GM12892 (cell line): ENCODE results near the gene SAPCD1.
"Not testable (repeated sequence)": the region's sequence is repeated elsewhere in the genome, so short reads cannot be mapped to it uniquely, and the experiment has no call there.

Source experiments
- POLR2A ChIP-seq: IDR thresholded peaks from 2 replicates; pipeline ENCODE4 v1.6.1; 2011; ENCODE audit warnings: low read depth, low read length, control low read depth
- POLR2AphosphoS5 ChIP-seq: IDR thresholded peaks from 2 replicates; pipeline ENCODE4 v1.6.1; 2011; ENCODE audit warnings: low read depth, low read length, control low read depth

DNA sequence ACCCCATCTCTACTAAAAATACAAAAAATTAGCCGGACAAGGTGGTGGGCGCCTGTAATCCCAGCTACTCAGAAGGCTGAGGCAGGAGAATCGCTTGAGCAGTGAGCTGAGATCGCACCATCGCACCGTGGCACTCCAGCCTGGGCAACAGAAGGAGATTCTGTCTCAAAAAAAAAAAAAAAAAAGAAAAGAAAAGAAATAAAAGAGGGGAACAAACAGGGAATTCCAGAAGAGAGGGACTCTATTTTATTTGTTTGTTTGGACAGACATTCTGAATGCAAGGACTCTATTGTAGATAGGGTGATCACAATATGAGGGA is 31.4 kb downstream of the SAPCD1 start:
- TF ChIP-seq POLR2AphosphoS5, POLR2A: not testable (repeated sequence)
